Mesenchymal stem cell (in vitro differentiated cells and primary cell): Measurements from ENCODE around the gene KMT2A.
"Not testable (repeated sequence)": the region's sequence is repeated elsewhere in the genome, so short reads cannot be mapped to it uniquely, and the experiment has no call there.

Source experiments
- DNase-seq: peaks from one replicate; pipeline ENCODE4 v3.0.0-alpha.2; 2013
- H2AFZ ChIP-seq: one replicate; pipeline ENCODE4 v1.6.1; 2013; ENCODE audit warnings: low read depth, mild to moderate bottlenecking, control low read depth, inconsistent platforms, low read length, moderate library complexity
- H2AK5ac ChIP-seq: 2 replicates; pipeline ENCODE4 v1.6.1; 2013; ENCODE audit warnings: low read length, moderate library complexity, mild to moderate bottlenecking, inconsistent platforms; ENCODE audit not compliant: severe bottlenecking
- H2BK120ac ChIP-seq: one replicate; pipeline ENCODE4 v1.6.1; 2013; ENCODE audit warnings: low read depth, mild to moderate bottlenecking, inconsistent platforms, low read length, moderate library complexity
- H2BK12ac ChIP-seq, 2 experiments: one replicate each; pipeline ENCODE4 v1.6.1; 2013; ENCODE audit warnings: inconsistent platforms in 2 of 2, low read length in 2 of 2, mild to moderate bottlenecking in 2 of 2, moderate library complexity in 2 of 2, control low read depth in 1 of 2
- H2BK15ac ChIP-seq: one replicate; pipeline ENCODE4 v1.6.1; 2013; ENCODE audit warnings: mild to moderate bottlenecking, low read depth, inconsistent platforms; ENCODE audit not compliant: poor library complexity, severe bottlenecking
- H2BK5ac ChIP-seq: 2 replicates; pipeline ENCODE4 v1.6.1; 2013; ENCODE audit warnings: low read depth, mild to moderate bottlenecking, low read length, control low read depth, inconsistent platforms; ENCODE audit not compliant: poor library complexity, severe bottlenecking
- H3K14ac ChIP-seq, 2 experiments: one replicate each; pipeline ENCODE4 v1.6.1; 2013; ENCODE audit warnings: inconsistent platforms in 2 of 2, low read length in 2 of 2, control low read depth in 1 of 2, mild to moderate bottlenecking in 1 of 2, moderate library complexity in 1 of 2
- H3K18ac ChIP-seq, 2 experiments: one replicate each; pipeline ENCODE4 v1.6.1; 2013; ENCODE audit warnings: inconsistent platforms in 2 of 2, low read length in 2 of 2, control low read depth in 1 of 2, low read depth in 1 of 2, mild to moderate bottlenecking in 1 of 2
- H3K23ac ChIP-seq, 2 experiments: one replicate each; pipeline ENCODE4 v1.6.1; 2013; ENCODE audit warnings: inconsistent platforms in 2 of 2, low read length in 2 of 2, mild to moderate bottlenecking in 2 of 2, moderate library complexity in 2 of 2, control low read depth in 1 of 2
- H3K27ac ChIP-seq: 2 replicates; pipeline ENCODE4 v1.5.1; 2013; ENCODE audit warnings: mild to moderate bottlenecking, moderate library complexity, low read length, control low read depth, inconsistent platforms; ENCODE audit not compliant: poor library complexity, severe bottlenecking
- H3K27me3 ChIP-seq, 2 experiments: 2 replicates each; pipeline versions ENCODE4 v1.6.1 to v1.7.0; 2013; ENCODE audit warnings: low read length in 2 of 2, mild to moderate bottlenecking in 2 of 2, moderate library complexity in 2 of 2, control low read depth in 1 of 2, inconsistent platforms in 1 of 2; ENCODE audit not compliant: control insufficient read depth in 1 of 2, insufficient read depth in 1 of 2
- H3K36me3 ChIP-seq, 2 experiments: 2 replicates each; pipeline versions ENCODE4 v1.6.1 to v1.7.0; 2013; ENCODE audit warnings: low read length in 2 of 2, control low read depth in 1 of 2, inconsistent platforms in 1 of 2, low read depth in 1 of 2, mild to moderate bottlenecking in 1 of 2; ENCODE audit not compliant: insufficient read depth in 2 of 2, control insufficient read depth in 1 of 2
- H3K4ac ChIP-seq, 2 experiments: one replicate each; pipeline ENCODE4 v1.6.1; 2013; ENCODE audit warnings: inconsistent platforms in 2 of 2, low read length in 2 of 2, mild to moderate bottlenecking in 2 of 2, moderate library complexity in 2 of 2, control low read depth in 1 of 2, low read depth in 1 of 2
- H3K4me1 ChIP-seq: 2 replicates; pipeline ENCODE4 v1.6.1; 2013; ENCODE audit warnings: low read depth, low read length, control low read depth; ENCODE audit not compliant: control insufficient read depth, insufficient read depth
- H3K4me2 ChIP-seq: 2 replicates; pipeline ENCODE4 v1.6.1; 2013; ENCODE audit warnings: low read length, mild to moderate bottlenecking, inconsistent platforms; ENCODE audit not compliant: poor library complexity, severe bottlenecking
- H3K4me3 ChIP-seq, 2 experiments: 2 replicates each; pipeline versions ENCODE4 v1.5.1 to v1.7.0; 2013; ENCODE audit warnings: low read length in 2 of 2, mild to moderate bottlenecking in 2 of 2, control low read depth in 1 of 2, low read depth in 1 of 2; ENCODE audit not compliant: insufficient read depth in 1 of 2
- H3K79me1 ChIP-seq: replicated peaks from 2 replicates; pipeline ENCODE4 v1.6.1; 2013; ENCODE audit warnings: mild to moderate bottlenecking, control low read depth, low read length, inconsistent platforms; ENCODE audit not compliant: poor library complexity, severe bottlenecking
- H3K9ac ChIP-seq: 2 replicates; pipeline ENCODE4 v1.7.0; 2013; ENCODE audit warnings: mild to moderate bottlenecking, low read length, moderate library complexity
- H3K9me3 ChIP-seq: 2 replicates; pipeline ENCODE4 v1.7.0; 2013; ENCODE audit warnings: mild to moderate bottlenecking, low read length; ENCODE audit not compliant: control insufficient read depth
- H4K8ac ChIP-seq: one replicate; pipeline ENCODE4 v1.6.1; 2013; ENCODE audit warnings: inconsistent platforms, mild to moderate bottlenecking, low read length, moderate library complexity
- H4K91ac ChIP-seq: one replicate; pipeline ENCODE4 v1.6.1; 2013; ENCODE audit warnings: mild to moderate bottlenecking, low read length, inconsistent platforms
- WGBS: methylation state at CpG from one replicate; pipeline ENCODE4 v1.1.7; 2013; ENCODE audit warnings: mixed read lengths; 5-methylcytosine and 5-hydroxymethylcytosine counted together

Gene KMT2A

DNA sequence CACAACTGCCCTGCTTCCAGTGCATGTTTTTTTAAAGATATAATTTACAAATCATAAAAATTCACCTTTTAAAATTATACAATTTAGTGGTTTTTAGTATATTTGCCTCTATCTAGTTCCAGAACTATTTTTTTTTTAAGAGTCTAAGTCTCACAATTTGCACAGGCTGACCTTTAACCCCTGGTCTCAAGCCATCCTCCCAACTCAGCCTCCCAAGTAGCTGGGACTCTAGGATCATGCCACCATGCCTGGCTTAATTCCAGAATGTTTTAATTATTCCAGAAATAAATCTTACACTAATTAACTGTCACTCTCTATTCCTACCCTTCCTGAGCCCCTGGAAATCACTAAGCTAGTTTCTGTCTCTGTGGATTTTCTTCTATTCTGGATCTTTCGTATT lies 134.5 kb downstream of the KMT2A start:
- H3K4me1 ChIP-seq = peaks cover 3% of the 10 kb centered on the region
- no peak overlapping the region for H4K8ac ChIP-seq
- H3K27ac ChIP-seq = no peak overlapping the region
- no CpG with 5 or more reads among the region's 1 CpG for WGBS
- no peak overlapping the region for H4K91ac ChIP-seq
- no peak overlapping the region for H2BK15ac ChIP-seq
- peaks cover 0 to 6% of the 10 kb centered on the region in 2 experiments for H3K36me3 ChIP-seq
- no peak overlapping the region for H2BK5ac ChIP-seq
- H2AFZ ChIP-seq = no peak overlapping the region
- no peaks in the 10 kb centered on the region for H3K27me3 ChIP-seq
- H3K9me3 ChIP-seq = no peaks in the 10 kb centered on the region
- no peak overlapping the region for H2AK5ac ChIP-seq
- no peak overlapping the region for H3K4ac ChIP-seq
- H3K4me2 ChIP-seq = no peak overlapping the region
- H3K9ac ChIP-seq = peak overlapping the region; percentile 100
- H2BK12ac ChIP-seq = no peak overlapping the region
- no peak overlapping the region for H3K18ac ChIP-seq
- H3K23ac ChIP-seq = no peak overlapping the region
- H2BK120ac ChIP-seq = no peak overlapping the region
- DNase-seq = no peak
- H3K14ac ChIP-seq = no peak overlapping the region
- H3K4me3 ChIP-seq = no peak overlapping the region
- no peaks in the 10 kb centered on the region for H3K79me1 ChIP-seq

DNA sequence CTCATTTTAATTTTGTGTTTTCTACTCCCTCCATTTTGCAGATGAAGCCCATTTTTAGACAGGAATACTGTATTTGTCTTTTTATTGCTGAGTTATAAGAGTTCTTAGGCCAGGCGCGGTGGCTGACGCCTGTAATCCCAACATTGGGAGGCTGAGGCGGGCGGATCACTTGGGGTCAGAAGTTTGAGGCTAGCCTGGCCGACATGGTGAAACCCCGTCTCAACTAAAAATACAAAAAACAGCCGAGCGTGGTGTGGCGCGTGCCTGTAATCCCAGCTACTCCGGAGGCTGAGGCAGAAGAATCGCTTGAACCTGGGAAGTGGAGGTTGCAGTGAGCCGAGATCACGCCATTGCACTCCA lies 135.4 kb downstream of the KMT2A start:
- Histone ChIP-seq H3K9ac (peak overlapping the region; percentile 100), H3K18ac (peak overlapping the region in 1 of 2 experiments; percentile 54), H4K8ac (peak overlapping the region; percentile 80), H3K4me3 (peak overlapping the region in 1 of 2 experiments; percentile 85)
- H3K4me2 ChIP-seq, H2BK15ac ChIP-seq, H3K79me1 ChIP-seq, H2BK120ac ChIP-seq, H4K91ac ChIP-seq, H3K27ac ChIP-seq, H3K27me3 ChIP-seq, H2BK12ac ChIP-seq, H2AK5ac ChIP-seq, H3K23ac ChIP-seq, H3K9me3 ChIP-seq, H3K14ac ChIP-seq, H2BK5ac ChIP-seq, H3K4ac ChIP-seq, H3K4me1 ChIP-seq, H3K36me3 ChIP-seq, H2AFZ ChIP-seq: not testable (repeated sequence)
- DNase-seq = peak; percentile 50
- WGBS = 47% methylated on average over 5 of the region's 15 CpGs

- H3K36me3 ChIP-seq = peaks cover 2 to 9% of the 10 kb centered on the region in 2 experiments
- H2BK12ac ChIP-seq = peak within 1 kb of the TSS in 1 of 2 experiments; percentile 65
- H3K4me1 ChIP-seq = peaks cover 5% of the 10 kb centered on the region
- H3K27ac ChIP-seq = peak within 1 kb of the TSS; percentile 98
- H3K79me1 ChIP-seq = no peaks in the 10 kb centered on the region
- peak within 1 kb of the TSS; percentile 97 for H2BK15ac ChIP-seq
- H2AK5ac ChIP-seq = peak within 1 kb of the TSS; percentile 79
- peak within 1 kb of the TSS; percentile 63 for H3K4me2 ChIP-seq
- peak within 1 kb of the TSS in 1 of 2 experiments; percentile 99 for H3K14ac ChIP-seq
- peak within 1 kb of the TSS; percentile 100 for H4K91ac ChIP-seq
- DNase-seq = peak; percentile 83
- peak within 1 kb of the TSS; percentile 99 to 100 for H3K18ac ChIP-seq
- peak within 1 kb of the TSS; percentile 99 to 100 for H3K4ac ChIP-seq
- peak within 1 kb of the TSS in 1 of 2 experiments; percentile 93 for H3K23ac ChIP-seq
- peak within 1 kb of the TSS; percentile 64 for H2AFZ ChIP-seq
- no peaks in the 10 kb centered on the region for H3K9me3 ChIP-seq
- peak within 1 kb of the TSS; percentile 100 for H2BK120ac ChIP-seq
- H3K4me3 ChIP-seq = peak within 1 kb of the TSS; percentile 85 to 98
- peak within 1 kb of the TSS; percentile 100 for H3K9ac ChIP-seq
- under 1% methylated on average over 45 of the region's 55 CpGs for WGBS
- peak within 1 kb of the TSS; percentile 98 for H2BK5ac ChIP-seq
- peak within 1 kb of the TSS; percentile 99 for H4K8ac ChIP-seq
- H3K27me3 ChIP-seq = no peaks in the 10 kb centered on the region
These were observed 136.0 kb downstream of the KMT2A start, which contains the start of gene ARCN1 for GRCh38 chr11:118572061-118572980. ARCN1 (plus strand) TSS chr11:118572409; CDS start chr11:118572548, 139 bp downstream.

GRCh38 chr11:118572981-118573550 lies 136.8 kb downstream of the KMT2A start:
- H3K14ac ChIP-seq = peak overlapping the region in 1 of 2 experiments; percentile 99
- peak overlapping the region; percentile 33 for H4K8ac ChIP-seq
- no peaks in the 10 kb centered on the region for H3K27me3 ChIP-seq
- H3K9ac ChIP-seq = peak overlapping the region; percentile 100
- H3K36me3 ChIP-seq = peaks cover 3 to 11% of the 10 kb centered on the region in 2 experiments
- H2AK5ac ChIP-seq = peak overlapping the region; percentile 79
- no peak overlapping the region for H2BK12ac ChIP-seq
- no peaks in the 10 kb centered on the region for H3K79me1 ChIP-seq
- H2BK5ac ChIP-seq = peak overlapping the region; percentile 98
- H3K23ac ChIP-seq = no peak overlapping the region
- H3K4me2 ChIP-seq = peak overlapping the region; percentile 63
- H3K4me3 ChIP-seq = peak overlapping the region; percentile 85 to 98
- no peak overlapping the region for H2AFZ ChIP-seq
- H3K18ac ChIP-seq = peak overlapping the region; percentile 99 to 100
- H4K91ac ChIP-seq = peak overlapping the region; percentile 100
- peak overlapping the region; percentile 9 for H2BK15ac ChIP-seq
- 8% methylated on average over 8 of the region's 10 CpGs for WGBS
- H2BK120ac ChIP-seq = peak overlapping the region; percentile 100
- H3K4me1 ChIP-seq = peaks cover 6% of the 10 kb centered on the region
- H3K27ac ChIP-seq = peak overlapping the region; percentile 98
- H3K9me3 ChIP-seq = no peaks in the 10 kb centered on the region
- H3K4ac ChIP-seq = peak overlapping the region; percentile 99 to 100
- peak; percentile 69 for DNase-seq
